NT2/D1 (cell line): ENCODE results near the gene RPTOR.

Experiments
- DNase-seq: peaks from one replicate; pipeline ENCODE4 v3.0.0-alpha.2; 2011; ENCODE audit warnings: low read depth, low spot score
- H3K27me3 ChIP-seq: 2 replicates; pipeline ENCODE4 v1.6.0; 2011; ENCODE audit warnings: mild to moderate bottlenecking; ENCODE audit not compliant: insufficient read length, insufficient read depth
- H3K36me3 ChIP-seq: 2 replicates; pipeline ENCODE4 v1.6.1; 2011; ENCODE audit warnings: mild to moderate bottlenecking, low read length, mixed read lengths; ENCODE audit not compliant: insufficient read depth, insufficient read length
- H3K4me1 ChIP-seq: 2 replicates; pipeline ENCODE4 v1.5.1; 2011; ENCODE audit not compliant: insufficient read depth, insufficient read length
- H3K4me3 ChIP-seq: 2 replicates; pipeline ENCODE4 v1.5.1; 2011; ENCODE audit warnings: low read depth; ENCODE audit not compliant: insufficient read length
- H3K9ac ChIP-seq: 2 replicates; pipeline ENCODE4 v1.6.0; 2011; ENCODE audit warnings: low read depth; ENCODE audit not compliant: insufficient read length
- H3K9me3 ChIP-seq: 2 replicates; pipeline ENCODE4 v1.5.1; 2011; ENCODE audit warnings: mild to moderate bottlenecking, low read length; ENCODE audit not compliant: insufficient read depth
- SUZ12 ChIP-seq: IDR thresholded peaks from 2 replicates; pipeline ENCODE4 v1.6.1; 2011; ENCODE audit not compliant: insufficient read length, insufficient read depth; ENCODE audit errors: extremely low read depth
- YY1 ChIP-seq: IDR thresholded peaks from 2 replicates; pipeline ENCODE4 v1.6.1; 2011; ENCODE audit not compliant: insufficient read length, insufficient read depth
- ZNF274 ChIP-seq: IDR thresholded peaks from 2 replicates; pipeline ENCODE4 v1.6.1; 2011; ENCODE audit warnings: mild to moderate bottlenecking, low read depth, low read length

Gene RPTOR

DNA sequence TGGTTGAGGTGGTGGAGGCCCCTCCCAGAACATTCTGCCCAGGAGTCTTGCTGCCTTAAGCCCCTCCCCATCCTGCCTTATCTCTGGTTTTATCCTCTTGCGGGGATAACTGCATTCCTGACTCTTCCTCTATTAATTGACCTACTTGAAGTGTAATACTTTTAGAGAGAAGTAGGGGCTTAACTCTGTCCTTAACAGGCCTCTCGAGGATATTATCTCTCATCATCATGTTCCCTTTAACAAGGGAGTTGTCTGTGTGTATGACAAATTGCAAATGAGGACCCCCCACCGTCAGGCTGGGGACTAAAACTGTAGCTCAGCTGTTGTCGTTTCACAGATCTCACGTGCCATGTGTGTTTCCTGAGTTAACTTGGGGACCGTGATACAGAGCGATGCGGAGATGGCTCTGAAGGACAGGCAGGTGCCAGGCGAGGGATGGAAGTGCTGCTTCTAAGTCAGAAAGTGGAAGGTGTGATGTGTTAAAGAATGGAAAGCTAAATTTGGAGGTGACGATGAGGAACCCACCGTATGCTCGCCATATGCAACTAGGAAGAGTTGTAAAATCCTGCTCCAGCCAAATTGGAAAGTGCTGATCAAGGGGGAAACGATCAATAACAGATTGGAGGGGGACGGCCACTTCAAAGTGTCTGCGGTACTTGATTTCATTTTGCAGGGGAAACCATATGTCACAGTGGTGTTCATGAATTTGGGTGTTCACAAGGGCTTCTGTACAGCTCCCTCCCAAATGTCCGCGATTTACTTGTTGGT is 106.3 kb downstream of the RPTOR start:
- no peak for DNase-seq
- Histone ChIP-seq H3K4me1 (peaks cover 8% of the 10 kb centered on the region), H3K9me3 (no peaks in the 10 kb centered on the region), H3K4me3 (no peak overlapping the region), H3K27me3 (no peaks in the 10 kb centered on the region), H3K36me3 (no peaks in the 10 kb centered on the region), H3K9ac (no peak overlapping the region)
- no peak for TF ChIP-seq SUZ12
- TF ChIP-seq ZNF274: no peak
- no peak for TF ChIP-seq YY1

DNA sequence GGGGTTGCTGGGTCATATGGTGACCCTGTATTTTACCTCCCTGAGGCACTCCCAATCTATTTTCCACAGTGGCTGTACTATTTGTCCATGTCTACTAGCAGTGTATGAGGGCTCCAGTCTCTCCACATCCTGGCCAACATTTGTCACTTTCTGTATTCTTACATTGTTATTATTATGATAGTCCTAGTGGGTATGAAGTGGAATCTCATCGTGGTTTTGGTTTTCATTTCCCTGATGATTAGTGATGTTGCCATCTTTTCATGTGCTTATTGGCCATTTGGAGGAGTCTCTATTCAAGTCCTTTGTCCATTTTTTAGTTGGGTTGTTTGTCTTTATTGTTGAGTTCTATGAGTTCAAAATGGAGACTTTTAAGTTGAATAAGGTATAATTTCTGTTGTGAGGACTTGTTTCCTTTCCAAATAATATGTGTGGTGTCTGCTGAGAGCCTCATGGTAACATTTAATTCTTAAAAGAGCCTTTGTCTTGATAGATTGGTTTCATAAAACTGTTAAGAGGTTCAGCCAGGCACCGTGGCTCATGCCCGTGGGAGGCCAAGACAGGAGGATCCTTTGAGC is 108.2 kb downstream of the RPTOR start:
- Histone ChIP-seq H3K27me3 (no peaks in the 10 kb centered on the region), H3K4me3 (no peak overlapping the region), H3K9ac (no peak overlapping the region), H3K4me1 (peaks cover 4% of the 10 kb centered on the region), H3K9me3 (no peaks in the 10 kb centered on the region), H3K36me3 (no peaks in the 10 kb centered on the region)
- no peak for TF ChIP-seq ZNF274
- no peak for TF ChIP-seq SUZ12
- TF ChIP-seq YY1: no peak
- DNase-seq: no peak

DNA sequence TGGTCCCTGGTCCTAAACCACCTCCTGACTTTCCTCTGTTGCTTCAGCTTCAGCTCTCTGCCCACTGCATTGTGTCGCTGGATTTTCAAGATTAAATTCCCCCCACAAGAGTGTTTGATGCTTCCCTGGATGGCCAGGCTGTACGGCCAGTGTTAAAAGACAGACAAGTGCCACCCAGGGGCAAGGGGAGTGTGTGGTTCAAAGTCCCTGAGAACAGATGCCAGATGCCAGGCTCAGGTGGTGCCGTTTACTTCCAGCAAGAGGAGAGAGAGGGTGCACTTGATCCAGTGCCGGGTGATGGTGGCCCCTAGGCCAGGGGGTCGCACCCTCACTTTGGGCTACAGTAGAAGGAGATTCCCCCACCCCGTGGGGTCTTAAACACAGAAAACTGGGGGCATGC is 109.2 kb downstream of the RPTOR start:
- TF ChIP-seq ZNF274 (no peak), SUZ12 (no peak), YY1 (no peak)

DNA sequence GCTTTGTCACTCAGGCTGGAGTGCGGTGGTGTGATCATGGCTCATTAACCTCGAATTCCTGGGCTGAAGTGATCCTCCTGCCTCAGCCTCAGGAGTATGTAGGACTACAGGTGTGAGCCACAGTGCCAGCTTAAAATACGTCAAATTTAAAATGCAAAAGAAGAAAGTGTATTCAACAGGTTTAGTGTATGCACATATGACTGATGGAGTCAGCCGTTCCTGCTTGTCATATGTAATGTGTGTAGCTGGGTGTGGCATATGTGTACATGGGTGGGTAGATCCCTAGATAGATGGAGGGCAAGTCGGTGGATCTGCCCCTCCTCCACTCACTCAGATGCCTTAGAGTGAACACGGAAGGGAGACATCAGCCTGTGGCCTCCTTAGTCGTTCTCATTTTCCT is 111.0 kb downstream of the RPTOR start:
- Histone ChIP-seq H3K4me3 (no peak overlapping the region), H3K9me3 (no peaks in the 10 kb centered on the region), H3K27me3 (no peaks in the 10 kb centered on the region), H3K9ac (no peak overlapping the region), H3K36me3 (no peaks in the 10 kb centered on the region), H3K4me1 (no peaks in the 10 kb centered on the region)
- TF ChIP-seq SUZ12 (no peak), ZNF274 (no peak), YY1 (no peak)
- DNase-seq: no peak

More for the DNA sequence above, 109.2 kb downstream of the RPTOR start:
- H3K36me3 ChIP-seq: no peaks in the 10 kb centered on the region
- H3K27me3 ChIP-seq: no peaks in the 10 kb centered on the region
- no peak overlapping the region for H3K4me3 ChIP-seq
- H3K9ac ChIP-seq: no peak overlapping the region
- peaks cover 4% of the 10 kb centered on the region for H3K4me1 ChIP-seq
- no peak for DNase-seq
- H3K9me3 ChIP-seq: no peaks in the 10 kb centered on the region

DNA sequence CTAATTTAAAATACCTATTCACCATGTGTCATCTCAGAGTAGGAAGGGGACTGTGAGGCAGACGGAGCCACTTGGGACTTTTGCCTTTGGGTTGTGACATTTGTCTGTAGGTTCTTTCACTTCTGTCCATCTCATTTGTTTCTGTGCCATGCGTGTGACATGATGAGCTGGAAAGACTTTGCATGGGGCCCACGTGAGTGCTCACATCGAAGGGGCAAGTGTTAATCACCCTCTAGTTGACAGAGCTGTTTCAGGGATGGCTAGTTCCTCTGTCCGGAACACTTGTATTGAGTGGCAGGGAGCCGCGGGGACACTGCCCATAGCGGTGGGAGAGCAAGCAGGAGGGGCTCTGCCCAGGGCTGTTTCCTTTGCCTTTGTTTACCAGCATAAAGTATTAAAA is 112.0 kb downstream of the RPTOR start:
- Histone ChIP-seq H3K36me3 (no peaks in the 10 kb centered on the region), H3K9ac (no peak overlapping the region), H3K9me3 (no peaks in the 10 kb centered on the region), H3K4me1 (no peaks in the 10 kb centered on the region), H3K4me3 (no peak overlapping the region), H3K27me3 (no peaks in the 10 kb centered on the region)
- TF ChIP-seq SUZ12: no peak
- no peak for TF ChIP-seq ZNF274
- TF ChIP-seq YY1: no peak
- no peak for DNase-seq

DNA sequence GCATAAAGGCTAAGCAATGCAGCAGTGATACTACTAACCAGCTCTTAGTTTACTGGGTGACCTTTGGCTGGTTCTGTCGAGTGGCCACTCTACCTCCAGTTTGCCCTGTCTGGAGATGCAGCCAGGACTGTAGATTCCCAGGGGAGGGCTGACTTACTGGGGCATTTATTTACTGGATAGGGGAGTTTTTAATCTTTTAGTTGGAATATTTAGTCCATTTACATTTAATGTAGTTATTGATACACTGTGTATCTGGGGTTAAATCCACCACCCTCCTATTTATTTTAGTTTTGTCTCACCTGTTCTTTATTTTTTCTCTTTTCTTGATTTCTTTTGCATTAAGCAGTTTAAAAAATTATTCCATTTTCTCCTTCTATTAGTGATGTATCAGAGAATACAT is 112.9 kb downstream of the RPTOR start:
- no peaks in the 10 kb centered on the region for H3K36me3 ChIP-seq
- no peak for TF ChIP-seq SUZ12
- H3K4me1 ChIP-seq: no peaks in the 10 kb centered on the region

DNA sequence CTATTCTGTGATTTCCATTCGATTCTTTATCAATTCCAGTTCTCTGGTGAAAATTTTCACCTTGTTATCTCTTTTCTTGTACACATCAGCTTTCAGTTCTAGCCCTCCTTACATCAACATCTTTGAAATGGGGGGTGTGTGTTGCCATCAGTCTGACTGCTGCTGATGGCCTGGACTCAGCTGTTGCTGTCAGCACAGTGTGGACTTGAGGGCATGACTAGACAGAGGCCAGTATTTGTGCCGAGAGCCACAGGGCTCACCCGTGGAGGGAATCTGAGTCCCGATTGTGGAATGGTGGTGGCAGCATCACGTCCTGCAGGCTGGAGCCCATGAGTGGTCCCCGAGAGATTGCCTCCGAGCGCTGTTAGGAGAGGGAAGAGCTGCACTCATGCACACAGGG is 114.2 kb downstream of the RPTOR start:
- no peaks in the 10 kb centered on the region for H3K9me3 ChIP-seq
- no peaks in the 10 kb centered on the region for H3K27me3 ChIP-seq
- DNase-seq: no peak
- no peak overlapping the region for H3K4me3 ChIP-seq
- H3K36me3 ChIP-seq: no peaks in the 10 kb centered on the region
- H3K9ac ChIP-seq: no peak overlapping the region
- TF ChIP-seq SUZ12: no peak
- TF ChIP-seq ZNF274: no peak
- TF ChIP-seq YY1: no peak
- H3K4me1 ChIP-seq: peaks cover 3% of the 10 kb centered on the region

More for the DNA sequence above, 112.9 kb downstream of the RPTOR start:
- Histone ChIP-seq H3K27me3 (no peaks in the 10 kb centered on the region), H3K9ac (no peak overlapping the region), H3K4me3 (no peak overlapping the region), H3K9me3 (no peaks in the 10 kb centered on the region)
- no peak for DNase-seq
